Nephron (organoid): Measurements from ENCODE around the gene STRN3.

ENCODE experiments used
- H3K27ac Mint-ChIP-seq, 3 experiments: 2 replicates each; pipeline ENCODE4 v1.8.0; 2020; ENCODE audit warnings: mixed read lengths in 3 of 3, mild to moderate bottlenecking in 2 of 3, moderate library complexity in 1 of 3
- H3K27me3 Mint-ChIP-seq: 2 replicates; pipeline ENCODE4 v1.8.0; 2021; ENCODE audit warnings: low read depth, mild to moderate bottlenecking, moderate library complexity, mixed read lengths
- H3K36me3 Mint-ChIP-seq: 2 replicates; pipeline ENCODE4 v1.8.0; 2020; ENCODE audit warnings: low read depth, mixed read lengths
- H3K4me1 Mint-ChIP-seq: 2 replicates; pipeline ENCODE4 v1.8.0; 2020; ENCODE audit warnings: mixed read lengths
- H3K4me3 Mint-ChIP-seq, 3 experiments: 2 replicates each; pipeline ENCODE4 v1.8.0; 2020; ENCODE audit warnings: mild to moderate bottlenecking in 3 of 3, mixed read lengths in 3 of 3, moderate library complexity in 2 of 3
- H3K9me3 Mint-ChIP-seq: 2 replicates; pipeline ENCODE4 v1.8.0; 2020; ENCODE audit warnings: mixed read lengths
- CTCF ChIP-seq, 3 experiments: fragments of 200-600 bp; sonication (generic); IDR thresholded peaks; one replicate each; pipeline ENCODE4 v1.5.0; 2021; ENCODE audit warnings: antibody characterized with exemption in 3 of 3; ENCODE audit not compliant: unreplicated experiment in 3 of 3

STRN3 gene

GRCh38 chr14:30874999-30875787 lies 151.0 kb downstream of the STRN3 start:
- Mint-ChIP-seq H3K4me1 (peaks cover 13% of the 10 kb centered on the region), H3K9me3 (no peaks in the 10 kb centered on the region), H3K27me3 (peaks cover 54% of the 10 kb centered on the region), H3K36me3 (no peaks in the 10 kb centered on the region), H3K27ac (no peak overlapping the region), H3K4me3 (peak overlapping the region; percentile 81 to 84 (median 82))
- TF ChIP-seq CTCF (IDR thresholded peaks at IDR 0.05; ENCODE audit: unreplicated experiment in 3 of 3), result no peak

GRCh38 chr14:30874120-30874998 lies 151.8 kb downstream of the STRN3 start, which contains the start of gene COCH:
COCH (plus strand) TSS chr14:30874559; CDS start chr14:30874939, 380 bp downstream.
- TF ChIP-seq CTCF (IDR thresholded peaks at IDR 0.05; ENCODE audit: unreplicated experiment in 3 of 3), result peak; percentile 26 to 55 (median 27)
- Mint-ChIP-seq H3K4me1 (peaks cover 21% of the 10 kb centered on the region), H3K4me3 (peak within 1 kb of the TSS; percentile 82 to 84 (median 83)), H3K36me3 (no peaks in the 10 kb centered on the region), H3K9me3 (no peaks in the 10 kb centered on the region), H3K27ac (peak within 1 kb of the TSS in 1 of 3 experiments; percentile 9), H3K27me3 (peaks cover 61% of the 10 kb centered on the region)

GRCh38 chr14:30873308-30874119 lies 152.7 kb downstream of the STRN3 start:
- Mint-ChIP-seq H3K27me3 (peaks cover 61% of the 10 kb centered on the region), H3K4me1 (peaks cover 21% of the 10 kb centered on the region), H3K4me3 (peak overlapping the region; percentile 70 to 83 (median 81)), H3K9me3 (no peaks in the 10 kb centered on the region), H3K27ac (peak overlapping the region in 1 of 3 experiments; percentile 9), H3K36me3 (no peaks in the 10 kb centered on the region)
- no peak for TF ChIP-seq CTCF (IDR thresholded peaks at IDR 0.05; ENCODE audit: unreplicated experiment in 3 of 3)

GRCh38 chr14:30872602-30873001 lies 153.6 kb downstream of the STRN3 start:
- Mint-ChIP-seq H3K27me3 (peaks cover 58% of the 10 kb centered on the region), H3K4me1 (peaks cover 21% of the 10 kb centered on the region), H3K9me3 (no peaks in the 10 kb centered on the region), H3K27ac (no peak overlapping the region), H3K4me3 (peak overlapping the region in 1 of 3 experiments; percentile 50), H3K36me3 (no peaks in the 10 kb centered on the region)
- no peak for TF ChIP-seq CTCF (IDR thresholded peaks at IDR 0.05; ENCODE audit: unreplicated experiment in 3 of 3)

GRCh38 chr14:30869551-30870155 lies 156.5 kb downstream of the STRN3 start:
- TF ChIP-seq CTCF (IDR thresholded peaks at IDR 0.05; ENCODE audit: unreplicated experiment in 3 of 3), result no peak
- no peaks in the 10 kb centered on the region for H3K36me3 Mint-ChIP-seq
- peaks cover 15% of the 10 kb centered on the region for H3K4me1 Mint-ChIP-seq
- H3K4me3 Mint-ChIP-seq, result no peak overlapping the region
- H3K27me3 Mint-ChIP-seq, result peaks cover 35% of the 10 kb centered on the region
- peak overlapping the region in 1 of 3 experiments; percentile 19 for H3K27ac Mint-ChIP-seq
- H3K9me3 Mint-ChIP-seq, result no peaks in the 10 kb centered on the region
